GM23248 (cell line): Measurements from ENCODE around the gene TRPM2. TPM values are rescaled to one million over a fixed set of nuclear protein-coding genes. Genes with fewer than 3 reads are reported as not detected.
"Not testable (repeated sequence)": the region's sequence is repeated elsewhere in the genome, so short reads cannot be mapped to it uniquely, and the experiment has no call there.

Experiments
- DNase-seq: peaks from one replicate; pipeline ENCODE4 v3.0.0-alpha.2; 2015
- H2AFZ ChIP-seq: fragments of 200-600 bp; sonication (generic); 2 replicates; pipeline ENCODE4 v1.6.1; 2016; ENCODE audit warnings: antibody characterized with exemption
- H3F3A ChIP-seq: fragments of 200-600 bp; sonication (generic); 2 replicates; pipeline ENCODE4 v1.6.1; 2016; ENCODE audit warnings: mild to moderate bottlenecking, antibody characterized with exemption, mixed run types; ENCODE audit not compliant: insufficient read depth
- H3K27ac ChIP-seq: fragments of 200-600 bp; sonication (generic); 2 replicates; pipeline ENCODE4 v1.5.1; 2016; ENCODE audit warnings: mild to moderate bottlenecking
- H3K27me3 ChIP-seq: fragments of 200-600 bp; sonication (generic); replicated peaks from 2 replicates; pipeline ENCODE4 v1.6.1; 2016; ENCODE audit warnings: mild to moderate bottlenecking; ENCODE audit not compliant: insufficient read depth
- H3K36me3 ChIP-seq: fragments of 200-600 bp; sonication (generic); 2 replicates; pipeline ENCODE4 v1.6.1; 2016; ENCODE audit warnings: low read depth, mild to moderate bottlenecking
- H3K4me1 ChIP-seq: fragments of 200-600 bp; sonication (generic); 2 replicates; pipeline ENCODE4 v1.6.1; 2016; ENCODE audit warnings: mild to moderate bottlenecking; ENCODE audit not compliant: insufficient read depth
- H3K4me2 ChIP-seq: fragments of 200-600 bp; sonication (generic); one replicate; pipeline ENCODE4 v1.6.1; 2016; ENCODE audit warnings: mild to moderate bottlenecking; ENCODE audit not compliant: unreplicated experiment
- H3K4me3 ChIP-seq: fragments of 200-600 bp; sonication (generic); 2 replicates; pipeline ENCODE4 v1.5.1; 2016; ENCODE audit warnings: mild to moderate bottlenecking
- H3K79me2 ChIP-seq: fragments of 200-600 bp; sonication (generic); 2 replicates; pipeline ENCODE4 v1.6.1; 2016; ENCODE audit warnings: mild to moderate bottlenecking; ENCODE audit not compliant: insufficient read depth
- H3K9ac ChIP-seq: fragments of 200-600 bp; sonication (generic); 2 replicates; pipeline ENCODE4 v1.6.1; 2016; ENCODE audit warnings: mild to moderate bottlenecking
- H3K9me2 ChIP-seq: fragments of 200-600 bp; sonication (generic); 2 replicates; pipeline ENCODE4 v1.6.1; 2016; ENCODE audit warnings: mixed run types, mild to moderate bottlenecking, moderate library complexity; ENCODE audit not compliant: insufficient read depth
- H3K9me3 ChIP-seq: fragments of 200-600 bp; sonication (generic); one replicate; pipeline ENCODE4 v1.6.1; 2017; ENCODE audit warnings: low read depth
- H4K20me1 ChIP-seq: fragments of 200-600 bp; sonication (generic); 2 replicates; pipeline ENCODE4 v1.6.0; 2016; ENCODE audit not compliant: insufficient read depth
- EZH2 ChIP-seq: fragments of 200-600 bp; sonication (generic); IDR thresholded peaks from 2 replicates; pipeline ENCODE4 v1.6.1; 2018; ENCODE audit warnings: antibody characterized with exemption, mild to moderate bottlenecking; ENCODE audit not compliant: insufficient read depth, poor library complexity, severe bottlenecking
- EZH2phosphoT487 ChIP-seq: fragments of 200-600 bp; sonication (generic); IDR thresholded peaks from 2 replicates; pipeline ENCODE4 v1.6.1; 2018; ENCODE audit warnings: antibody characterized with exemption, moderate library complexity, mild to moderate bottlenecking, low read depth; ENCODE audit not compliant: insufficient read depth
- WGBS, 2 experiments: methylation state at CpG; one replicate each; pipeline ENCODE4 v1.1.6; 2015 to 2017; ENCODE audit warnings: low lambda C conversion rate in 2 of 2, low coverage in 1 of 2; ENCODE audit errors: missing lambda C conversion rate in 2 of 2; 5-methylcytosine and 5-hydroxymethylcytosine counted together
- in situ Hi-C: fragments of 300-500 bp; cut with MboI; formaldehyde crosslinking; loops from 2 replicates; pipeline ENCODE4 v1.15.0; 2020
- polyA plus RNA-seq: library from polyadenylated mRNA; unstranded; fragments of >200 nt; fragmentation: Nextera tagmentation; extraction: Ambion mirVana; gene quantifications from 2 replicates; pipeline ENCODE4 v1.2.1, GENCODE V29; 2016
- total RNA-seq: library from RNA; depleted of rRNA; stranded (reverse); fragments of >200 nt; shearing (Covaris generic); gene quantifications from 2 replicates; pipeline ENCODE4 v1.2.3, GENCODE V29; 2014

The TRPM2 gene
- total and polyA plus RNA-seq, 2 experiments from 2014 or later: 0.22 TPM; not detected in 1

GRCh38 chr21:44478801-44479167, 125.4 kb downstream of the TRPM2 start:
- TF ChIP-seq EZH2: no peak
- no peak for TF ChIP-seq EZH2phosphoT487
- Histone ChIP-seq H3K36me3 (no peaks in the 10 kb centered on the region), H3K4me1 (no peaks in the 10 kb centered on the region), H3K9me2 (no peaks in the 10 kb centered on the region), H3F3A (no peaks in the 10 kb centered on the region), H3K79me2 (no peaks in the 10 kb centered on the region), H3K4me3 (no peak overlapping the region), H3K4me2 (no peak overlapping the region), H3K27me3 (peaks cover 6% of the 10 kb centered on the region; the same call in 1 of the 2 replicates), H3K27ac (no peak overlapping the region), H4K20me1 (no peaks in the 10 kb centered on the region), H3K9me3 (no peaks in the 10 kb centered on the region), H3K9ac (no peak overlapping the region), H2AFZ (no peak overlapping the region)
- WGBS, 2 experiments: 58 to 63% methylated on average over 5 of the region's 5 CpGs
- no peak for DNase-seq
- in situ Hi-C loops: loop anchor here (10.0 kb wide), 1 partner anchor 64 kb away; no protein-coding TSS in a partner anchor

- not testable (repeated sequence) for H3K27ac ChIP-seq, H3K4me2 ChIP-seq, H3K79me2 ChIP-seq, H3K27me3 ChIP-seq, H3K9me2 ChIP-seq, H3K36me3 ChIP-seq, H3K4me1 ChIP-seq, H3K4me3 ChIP-seq, H3K9ac ChIP-seq, H3K9me3 ChIP-seq, H2AFZ ChIP-seq, H4K20me1 ChIP-seq, H3F3A ChIP-seq
- DNase-seq: peak; percentile 41
- 26 to 27% methylated on average over 21 of the region's 21 CpGs for WGBS, 2 experiments
- in situ Hi-C loops: loop anchor here (10.0 kb wide), 1 partner anchor 65 kb away; no protein-coding TSS in a partner anchor
Observed at GRCh38 chr21:44479556-44480199, 126.3 kb downstream of the TRPM2 start.

GRCh38 chr21:44480200-44481053, 127.0 kb downstream of the TRPM2 start:
- in situ Hi-C loops: no loop called here
- Histone ChIP-seq H3K9me3 (no peaks in the 10 kb centered on the region), H3K79me2 (no peaks in the 10 kb centered on the region), H3K4me2 (no peak overlapping the region), H2AFZ (no peak overlapping the region), H3K27me3 (peaks cover 6% of the 10 kb centered on the region; the same call in 1 of the 2 replicates), H3K9me2 (no peaks in the 10 kb centered on the region), H3K9ac (no peak overlapping the region), H4K20me1 (no peaks in the 10 kb centered on the region), H3F3A (no peaks in the 10 kb centered on the region), H3K4me3 (no peak overlapping the region), H3K27ac (no peak overlapping the region), H3K36me3 (no peaks in the 10 kb centered on the region), H3K4me1 (no peaks in the 10 kb centered on the region)
- no peak for DNase-seq
- TF ChIP-seq EZH2phosphoT487 (no peak), EZH2 (no peak)
- WGBS, 2 experiments: 51 to 54% methylated on average over 12 to 16 of the region's 16 CpGs

GRCh38 chr21:44482581-44483287, 129.3 kb downstream of the TRPM2 start:
- Histone ChIP-seq H3F3A (no peaks in the 10 kb centered on the region), H4K20me1 (no peaks in the 10 kb centered on the region), H3K9ac (no peak overlapping the region), H3K4me2 (no peak overlapping the region), H3K9me2 (no peaks in the 10 kb centered on the region), H3K79me2 (no peaks in the 10 kb centered on the region), H3K9me3 (no peaks in the 10 kb centered on the region), H3K27me3 (peaks cover 6% of the 10 kb centered on the region; the same call in 1 of the 2 replicates), H3K4me1 (no peaks in the 10 kb centered on the region), H3K4me3 (no peak overlapping the region), H3K36me3 (no peaks in the 10 kb centered on the region), H3K27ac (no peak overlapping the region), H2AFZ (no peak overlapping the region)
- in situ Hi-C loops: no loop called here
- DNase-seq: no peak
- TF ChIP-seq EZH2 (no peak), EZH2phosphoT487 (no peak)
- 72 to 77% methylated on average over 14 of the region's 14 CpGs for WGBS, 2 experiments
